Stimulated activated CD4-positive, alpha-beta T cell treated with anti-CD3 and anti-CD28 coated beads, TNF-alpha, amount 100 ng/mL, for 1 hour (primary cell): ENCODE measurements around the gene PACRG.

Experiments used
- DNase-seq, 3 donors: peaks; one replicate each; pipeline ENCODE4 v3.0.0-alpha.2; 2020; ENCODE audit warnings: low read depth in 3 of 3, low spot score in 1 of 3

PACRG gene

DNA sequence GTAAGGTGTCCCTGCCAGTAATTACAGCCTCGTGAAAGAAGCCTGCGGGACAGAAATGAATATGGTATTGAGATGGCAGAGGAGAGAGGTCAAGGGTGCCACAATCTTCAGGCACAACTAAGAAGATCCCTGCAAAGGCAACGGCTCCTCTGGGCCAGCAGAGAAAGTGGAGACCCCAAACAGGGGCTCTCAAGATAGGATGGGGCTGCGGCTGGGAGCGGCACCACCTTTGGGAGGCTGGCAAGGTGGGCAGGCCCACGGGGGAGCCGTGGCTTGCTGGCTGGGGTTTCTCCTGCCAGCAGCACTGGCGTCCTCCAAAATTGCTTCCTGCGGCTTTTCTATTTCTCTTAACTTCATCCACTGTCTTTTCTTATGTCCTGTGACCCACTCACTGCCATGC lies 503.1 kb downstream of the PACRG start:
- DNase-seq: no peak

DNA sequence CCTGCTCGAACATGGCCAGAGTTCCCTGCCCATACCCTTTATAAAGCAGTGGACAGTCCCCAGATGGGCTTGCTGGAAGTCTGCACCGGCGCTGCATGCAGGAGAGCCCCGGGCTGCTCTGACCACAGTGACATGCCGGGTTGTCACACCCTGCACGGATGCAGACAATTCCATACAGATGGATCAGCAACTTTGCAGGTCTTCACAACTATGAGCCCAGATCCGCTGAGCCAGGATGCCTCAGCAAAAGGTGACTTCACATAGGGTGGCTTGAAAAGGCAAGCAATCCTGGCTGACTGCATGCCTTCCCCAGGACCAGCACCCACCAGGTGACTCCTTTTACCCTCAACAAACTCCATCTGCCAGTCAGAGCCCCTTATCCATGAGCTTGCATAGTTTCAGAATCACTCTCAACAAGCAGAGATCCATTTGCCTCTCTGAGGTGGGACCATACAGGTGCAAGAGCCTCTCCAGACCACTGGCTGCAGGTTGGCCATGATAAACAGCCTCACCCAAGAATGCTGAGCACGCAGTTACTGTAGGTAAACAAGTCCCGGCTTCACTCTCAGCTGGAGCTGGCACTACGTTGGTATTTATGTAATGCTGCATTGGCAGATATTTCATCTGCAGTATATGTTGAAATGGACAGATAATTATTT lies 503.7 kb downstream of the PACRG start:
- no peak for DNase-seq

GRCh38 chr6:163232015-163232523 lies 504.3 kb downstream of the PACRG start:
- DNase-seq: no peak

- no peak for DNase-seq
Observed at GRCh38 chr6:163232649-163233048, 504.9 kb downstream of the PACRG start.

GRCh38 chr6:163237110-163237509 lies 509.3 kb downstream of the PACRG start:
- DNase-seq: no peak

DNA sequence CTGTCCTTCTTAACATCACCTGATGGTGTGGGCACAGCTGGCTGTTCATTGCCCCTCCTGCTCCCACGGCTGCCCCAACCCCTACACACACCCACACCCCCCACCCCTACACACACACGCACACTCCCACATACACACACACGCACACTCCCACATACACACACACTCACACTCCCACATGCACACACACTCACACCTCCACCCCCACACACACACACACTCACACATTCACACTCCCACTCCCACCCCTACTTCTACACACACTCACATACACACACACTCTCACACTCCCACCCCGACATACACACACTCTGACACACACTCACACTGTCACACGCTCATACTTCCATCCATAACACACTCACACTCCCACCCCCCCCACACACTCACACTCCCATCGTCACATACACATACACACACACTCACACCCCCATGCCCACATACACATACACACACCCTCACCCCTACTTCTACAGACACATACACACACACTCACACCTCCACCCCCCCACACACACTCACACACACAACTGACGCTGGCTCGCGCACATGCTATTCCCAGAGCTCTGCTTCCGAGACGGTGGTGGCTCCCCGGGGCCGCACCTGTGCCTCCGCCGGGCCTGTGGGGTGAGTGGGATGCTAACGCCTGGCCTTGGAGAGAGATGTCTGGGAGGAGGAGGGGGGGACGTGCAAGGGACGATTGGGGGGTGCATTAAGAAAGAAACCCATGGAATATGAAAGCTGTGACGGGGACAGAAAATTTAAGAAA lies 512.0 kb downstream of the PACRG start:
- no peak for DNase-seq

GRCh38 chr6:163240556-163240955 lies 512.8 kb downstream of the PACRG start:
- no peak for DNase-seq

DNA sequence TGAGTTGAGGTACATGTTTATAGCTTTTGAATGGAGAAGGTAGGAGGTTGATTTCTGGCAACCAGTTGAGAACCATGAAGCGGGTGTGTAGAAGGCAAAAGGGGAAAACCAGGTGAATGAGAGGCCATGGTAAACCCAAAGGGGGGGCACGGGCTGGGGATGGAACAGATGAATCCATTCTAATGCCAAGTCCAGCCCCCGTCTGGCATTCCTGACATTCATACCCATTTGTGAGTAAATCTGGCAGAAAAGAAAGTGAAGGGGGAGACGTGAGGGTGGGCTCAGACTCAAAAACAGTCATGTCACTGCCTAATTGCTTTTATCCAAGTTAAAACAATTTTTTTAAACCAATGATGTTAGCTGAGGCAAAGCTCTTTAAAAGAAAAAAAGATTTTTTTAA lies 513.9 kb downstream of the PACRG start:
- DNase-seq: no peak

GRCh38 chr6:163243083-163243482 lies 515.3 kb downstream of the PACRG start:
- no peak for DNase-seq

GRCh38 chr6:163243692-163244589 lies 516.2 kb downstream of the PACRG start:
- no peak for DNase-seq

DNA sequence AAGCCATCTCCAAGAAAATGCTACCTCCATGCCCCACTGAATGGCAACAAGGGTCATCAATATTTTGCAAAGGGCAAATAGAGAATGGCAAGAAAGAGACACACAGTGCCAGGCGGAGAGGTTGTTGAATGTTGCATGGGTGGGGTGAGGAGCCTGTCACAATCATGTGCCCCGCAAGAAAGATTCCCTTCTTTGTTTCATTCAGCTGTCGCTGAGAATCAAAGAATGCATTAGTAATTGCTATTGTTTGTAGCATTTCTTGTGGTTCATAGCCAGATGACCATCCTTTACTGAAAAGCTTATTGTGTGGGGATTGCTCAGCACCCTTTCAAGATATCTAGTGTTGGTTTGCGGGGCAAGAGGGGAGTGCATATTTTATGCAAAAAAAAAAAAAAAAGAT lies 520.3 kb downstream of the PACRG start:
- DNase-seq: no peak

- DNase-seq: no peak
Observed at GRCh38 chr6:163249651-163250101, 521.9 kb downstream of the PACRG start.

DNA sequence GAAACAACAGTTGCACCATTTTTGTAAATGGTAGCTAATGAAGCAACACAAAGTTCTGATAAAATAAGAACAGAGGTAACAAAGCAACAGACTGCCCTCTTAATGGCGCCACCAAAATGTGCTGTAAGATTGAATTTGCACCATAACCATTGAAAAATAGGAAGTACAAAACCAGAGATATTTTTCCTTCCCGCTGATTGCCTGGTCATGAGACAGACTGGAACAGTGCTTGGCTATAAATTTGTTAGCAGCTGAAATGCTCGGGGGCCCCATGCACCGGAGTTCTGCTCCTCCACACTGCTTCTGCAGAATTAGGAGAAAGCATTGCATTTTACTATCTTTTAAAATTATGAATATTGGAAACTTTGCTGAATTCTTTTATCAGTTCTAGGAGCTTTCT lies 522.3 kb downstream of the PACRG start:
- DNase-seq: no peak

GRCh38 chr6:163252061-163252591 lies 524.4 kb downstream of the PACRG start:
- no peak for DNase-seq

DNA sequence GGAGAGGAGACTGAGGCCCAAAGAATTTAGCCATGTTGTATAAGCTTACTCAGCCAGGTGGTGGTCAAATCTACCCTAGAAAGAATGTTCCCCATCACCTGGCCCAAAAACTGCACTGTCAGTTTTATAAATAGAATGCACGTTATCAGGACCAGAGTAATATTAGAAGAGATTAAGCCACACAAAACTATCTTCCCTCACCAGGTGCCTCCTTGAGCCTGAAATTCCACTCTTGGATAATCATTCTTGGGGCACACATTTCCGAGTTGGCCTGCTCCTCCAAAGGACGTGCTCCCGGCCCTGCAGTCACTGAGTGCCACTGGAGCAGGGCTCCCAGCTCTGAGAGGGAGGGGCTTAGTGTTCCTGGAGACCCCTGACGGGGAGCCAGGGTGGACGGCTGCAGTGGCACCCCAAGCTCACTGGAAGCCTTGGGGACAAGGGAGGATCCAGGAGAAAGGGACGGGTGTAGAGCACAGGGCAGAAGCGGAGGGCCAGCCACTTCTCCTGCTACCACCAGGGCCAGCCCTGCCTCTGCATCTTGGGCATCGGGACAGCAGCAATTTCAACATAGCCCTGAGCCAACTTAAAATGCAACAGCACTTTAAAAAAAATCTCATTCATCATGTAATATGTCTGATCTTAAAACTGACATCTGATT lies 525.9 kb downstream of the PACRG start:
- DNase-seq: no peak

DNA sequence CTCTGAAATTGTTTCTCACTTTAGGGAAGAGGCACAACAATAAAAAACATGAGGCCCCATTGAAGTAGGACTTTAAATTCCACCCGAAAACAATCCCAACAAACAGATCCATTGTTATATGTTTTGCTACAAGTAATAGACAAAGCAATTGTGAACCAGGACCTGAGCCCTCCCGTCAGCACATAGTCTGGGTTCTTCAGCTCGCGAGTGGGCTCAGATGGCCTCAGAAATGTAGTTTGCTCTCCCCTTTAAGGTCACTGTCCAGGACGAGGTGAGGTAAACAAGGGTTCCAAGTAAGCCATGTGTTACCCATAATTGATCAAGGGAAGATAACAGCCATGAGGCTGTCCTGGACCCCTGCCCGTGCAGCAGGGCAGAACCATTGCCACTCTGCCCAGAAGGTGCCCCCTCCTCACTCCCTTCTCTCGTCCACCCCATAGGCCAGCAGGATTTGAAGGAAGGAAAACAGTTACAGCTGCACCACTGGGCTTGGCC lies 526.6 kb downstream of the PACRG start:
- no peak for DNase-seq

DNA sequence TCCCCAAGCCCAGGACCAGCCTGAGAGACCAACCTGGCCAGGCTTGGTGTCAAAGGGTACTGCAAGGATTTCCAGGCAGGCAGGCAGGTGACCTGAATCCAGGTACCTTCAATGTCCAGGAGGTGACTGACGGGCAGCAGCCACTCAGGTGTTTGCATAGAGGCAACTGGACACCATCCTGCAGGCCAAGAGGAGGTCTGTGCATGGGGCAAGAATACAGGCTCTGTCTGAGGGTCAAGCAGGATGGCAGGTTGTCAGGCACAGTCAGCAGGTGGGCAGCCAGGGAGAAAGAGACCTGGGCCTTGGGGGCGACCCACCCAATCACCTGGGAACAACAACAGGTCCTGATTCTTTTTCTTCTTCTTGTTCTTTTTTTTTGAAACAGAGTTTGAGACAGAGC lies 527.5 kb downstream of the PACRG start:
- no peak for DNase-seq

- no peak for DNase-seq
Observed at GRCh38 chr6:163259689-163260088, 531.9 kb downstream of the PACRG start.

DNA sequence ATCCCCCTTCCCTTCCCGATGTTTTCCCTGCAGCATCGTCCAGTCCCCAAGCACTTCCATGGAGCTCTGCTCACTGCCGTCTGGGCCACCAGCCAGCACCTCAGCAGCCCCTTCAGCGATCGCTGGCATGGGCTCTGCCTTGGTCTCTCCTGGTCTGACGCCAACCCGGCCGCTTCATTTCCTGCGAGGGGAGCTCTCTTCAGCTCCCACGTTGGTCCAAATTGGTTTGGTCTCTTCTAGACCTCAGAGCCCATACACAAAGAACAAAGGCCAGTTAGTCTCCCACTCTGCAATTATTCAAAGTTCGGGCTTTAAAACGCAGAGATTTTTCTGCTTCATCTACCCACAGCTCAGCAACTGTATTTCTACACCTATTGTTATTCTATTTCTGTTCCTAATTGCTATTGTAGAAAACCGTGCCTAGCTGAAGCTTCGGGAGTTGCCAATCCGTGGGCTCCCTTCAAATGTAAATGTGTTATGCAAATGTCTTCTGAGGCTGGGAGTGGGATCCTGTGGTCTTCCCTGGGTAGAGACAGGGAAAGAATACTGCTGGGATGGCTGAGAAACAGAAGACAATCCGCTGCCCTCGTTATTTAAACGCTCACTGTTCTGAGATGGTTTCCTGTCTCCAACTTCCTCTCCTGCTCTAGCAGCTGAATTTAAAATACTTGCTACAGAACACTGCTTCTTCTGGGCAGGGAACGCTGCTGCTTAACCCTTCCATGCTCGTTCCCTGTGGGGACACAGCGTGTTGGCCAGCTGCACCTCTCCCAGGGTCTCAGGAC lies 532.5 kb downstream of the PACRG start:
- DNase-seq: no peak

DNA sequence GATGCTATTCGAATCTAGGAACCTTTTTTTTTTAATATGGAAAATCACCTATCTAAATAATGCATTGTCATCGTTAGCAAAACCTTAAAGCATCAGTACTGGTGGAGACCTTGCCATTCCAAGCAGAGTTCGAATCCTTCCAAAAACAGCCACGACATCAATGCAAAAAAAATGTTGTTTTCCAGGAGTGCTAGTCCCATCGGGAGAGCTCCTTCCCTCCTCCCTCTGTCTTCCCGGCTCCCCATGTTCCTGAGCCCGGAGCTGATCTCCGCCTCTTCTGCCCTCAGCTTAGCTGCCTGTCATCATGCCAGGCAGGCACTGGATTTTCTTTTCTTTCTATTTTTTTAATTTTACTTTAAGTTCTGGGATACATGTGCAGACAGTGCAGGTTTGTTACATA lies 533.1 kb downstream of the PACRG start:
- DNase-seq: no peak
